Heart left ventricle (tissue), 13 donors: ENCODE measurements around the gene ZNF277.

Source experiments
- CTCF ChIP-seq, 12 donors: fragments of 200-600 bp; sonication (generic) in 4 of 12; IDR thresholded peaks; one replicate each; pipeline versions ENCODE4 v1.5.0 to v1.8.0; 2018 to 2022; ENCODE audit warnings: antibody characterized with exemption in 12 of 12, mild to moderate bottlenecking in 5 of 12
- POLR2A ChIP-seq, 2 donors: fragments of 450-650 bp; IDR thresholded peaks; one replicate each; pipeline ENCODE4 v1.6.1; 2017; ENCODE audit warnings: antibody characterized with exemption in 2 of 2, mild to moderate bottlenecking in 2 of 2, moderate library complexity in 2 of 2
- donor health status: ischemic (EF 13 %, LVEDD 7.1; RV severe dilation, severe dysfunction).
- donor health status: DM: no; HTN: yes; CAD: no.
- donor health status: DM: no; HTN: no; CAD: no.
- donor health status: ischemic (EF 25% LVEDD 6.9; RV normal size, moderate dysfunction).
- donor health status: ischemic (EF 25% LVEDD 5.7; RV mildly dilated, moderate dysfunction).
- donor health status: ischemic (EF 35%, LVEDD 5.7; RV mildly dilated, moderate dysfunction).
- donor health status: nonischemic (EF 11% LVEDD 7.7; RV severe dilation, severe dysfunction).
- donor health status: DM: yes; HTN: yes; CAD: no.
- donor health status: PGD.
- donor health status: ischemic (EF 29% LVEDD 5.4; RV normal size, mild dysfunction).
- donor health status: nonischemic (EF 23%, LVEDD 6.1; RV moderate dilation, normal function).

DNA sequence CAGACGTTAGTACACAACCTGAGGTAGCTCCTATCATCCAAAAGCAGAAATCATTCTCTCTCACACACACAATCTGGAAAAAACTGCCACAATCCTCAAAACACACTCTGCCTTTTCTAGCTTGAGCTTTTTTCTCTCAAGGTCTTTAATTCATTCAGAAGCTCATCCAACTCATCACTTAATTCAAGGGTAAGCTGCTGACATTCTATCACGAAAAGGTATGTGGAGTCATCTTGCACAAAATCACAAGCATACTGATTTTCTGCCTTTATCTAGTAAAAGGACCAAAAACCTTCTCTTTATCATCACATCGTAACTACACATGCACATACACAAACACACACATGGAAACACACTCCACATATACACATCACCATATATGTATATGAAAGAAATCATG is 32.3 kb upstream of the ZNF277 start:
- no peak for TF ChIP-seq CTCF (IDR thresholded peaks at IDR 0.05)
- TF ChIP-seq POLR2A (IDR thresholded peaks at IDR 0.05), result no peak
